ENCODE measurements around the gene AZIN2. TPM values are rescaled to one million over a fixed set of nuclear protein-coding genes. Genes with fewer than 3 reads are reported as not detected.
A peak's percentile ranks its signal among the peaks of the same experiment; 100 is the strongest.

AZIN2 gene
- total and polyA plus RNA-seq, 9 of the 15 experiments (the other 6 are each of a cell fraction or from before 2014, with no cell fraction given) = 0.06 to 0.91 (median 0.42) TPM; not detected in 2

DNA sequence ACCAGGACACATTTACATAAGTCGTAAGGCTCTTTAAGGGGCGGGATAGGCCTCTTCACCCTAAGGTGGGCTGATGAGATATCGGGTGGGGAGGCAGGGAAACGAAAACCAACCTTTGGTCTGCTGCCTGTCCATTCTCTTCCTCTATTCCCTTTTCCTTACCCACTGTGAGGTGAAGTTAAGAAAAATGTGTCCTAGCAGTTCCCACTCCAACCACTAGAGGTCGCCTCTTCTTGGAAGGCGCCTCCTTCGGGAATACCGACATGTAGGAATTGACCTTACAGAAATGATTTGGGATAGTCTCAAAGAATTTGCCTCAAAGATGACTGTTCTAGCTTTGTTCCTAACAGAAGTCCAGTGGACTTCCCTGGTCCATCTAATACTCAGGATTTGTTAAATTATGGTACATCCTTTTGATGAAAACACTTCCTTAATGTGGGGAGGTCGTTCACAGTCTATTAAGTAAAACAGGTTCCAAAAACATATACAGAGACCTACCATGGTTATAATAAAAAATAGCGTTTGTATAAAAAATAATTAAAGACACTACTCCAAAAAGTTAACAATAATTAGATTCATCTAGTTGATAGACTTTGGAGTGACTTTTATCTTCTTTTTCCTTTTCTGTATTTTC is 14.1 kb downstream of the AZIN2 start (continued):
- TF ChIP-seq POU5F1 (IDR thresholded peaks at IDR 0.05; ENCODE audit: borderline replicate concordance, low read depth, low read length, partially characterized antibody) (no peak), EWSR1 (IDR thresholded peaks at IDR 0.05; ENCODE audit: borderline replicate concordance, low read depth, partially characterized antibody) (no peak), ESRRA (IDR thresholded peaks at IDR 0.05; ENCODE audit: borderline replicate concordance, low read depth) (peak; percentile 35; the same call in 1 of the 2 replicates), JUND (IDR thresholded peaks at IDR 0.05; ENCODE audit: borderline replicate concordance, low read depth, low read length) (no peak), JUND (tag; IDR thresholded peaks at IDR 0.05; ENCODE audit: borderline replicate concordance, low read depth, low read length) (0 out of 3 replicates have a peak, but pooled peaks have one; percentile 17), SIRT6 (IDR thresholded peaks at IDR 0.05; ENCODE audit: low read depth, low read length) (no peak), ZKSCAN8 (CRISPR knock-in tag; IDR thresholded peaks at IDR 0.05) (no peak), ZBTB33 (CRISPR knock-in tag; IDR thresholded peaks at IDR 0.05) (no peak), MIER1 (IDR thresholded peaks at IDR 0.05; ENCODE audit: low read depth) (no peak), MEIS2 (IDR thresholded peaks at IDR 0.05; ENCODE audit: partially characterized antibody) (no peak), SAFB2 (IDR thresholded peaks at IDR 0.05; ENCODE audit: borderline replicate concordance, low read depth, low read length, severe bottlenecking) (no peak), XRCC5 (IDR thresholded peaks at IDR 0.05; ENCODE audit: low read depth, low read length) (peak; percentile 62; the same call in 1 of the 2 replicates), BCOR (IDR thresholded peaks at IDR 0.05) (no peak), BACH1 (tag; IDR thresholded peaks at IDR 0.05) (0 out of 2 replicates have a peak, but pooled peaks have one; percentile 21), ZNF668 (CRISPR knock-in tag; IDR thresholded peaks at IDR 0.05) (0 out of 2 replicates have a peak, but pooled peaks have one; percentile 28)
- TF ChIP-seq, protein P1, sequence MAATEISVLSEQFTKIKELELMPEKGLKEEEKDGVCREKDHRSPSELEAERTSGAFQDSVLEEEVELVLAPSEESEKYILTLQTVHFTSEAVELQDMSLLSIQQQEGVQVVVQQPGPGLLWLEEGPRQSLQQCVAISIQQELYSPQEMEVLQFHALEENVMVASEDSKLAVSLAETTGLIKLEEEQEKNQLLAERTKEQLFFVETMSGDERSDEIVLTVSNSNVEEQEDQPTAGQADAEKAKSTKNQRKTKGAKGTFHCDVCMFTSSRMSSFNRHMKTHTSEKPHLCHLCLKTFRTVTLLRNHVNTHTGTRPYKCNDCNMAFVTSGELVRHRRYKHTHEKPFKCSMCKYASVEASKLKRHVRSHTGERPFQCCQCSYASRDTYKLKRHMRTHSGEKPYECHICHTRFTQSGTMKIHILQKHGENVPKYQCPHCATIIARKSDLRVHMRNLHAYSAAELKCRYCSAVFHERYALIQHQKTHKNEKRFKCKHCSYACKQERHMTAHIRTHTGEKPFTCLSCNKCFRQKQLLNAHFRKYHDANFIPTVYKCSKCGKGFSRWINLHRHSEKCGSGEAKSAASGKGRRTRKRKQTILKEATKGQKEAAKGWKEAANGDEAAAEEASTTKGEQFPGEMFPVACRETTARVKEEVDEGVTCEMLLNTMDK (IDR thresholded peaks at IDR 0.05; ENCODE audit: borderline replicate concordance, insufficient read depth, low read depth, low read length, poor library complexity, severe bottlenecking) = no peak

All from K562 (cell line).